SKM-1 treated with dmso at 0.1 percent for 144 hours (cell line): ENCODE measurements around the gene CDC34.
"Not testable (repeated sequence)": the region's sequence is repeated elsewhere in the genome, so short reads cannot be mapped to it uniquely, and the experiment has no call there.

Source experiments
- DNase-seq: peaks from one replicate; lab custom pipeline; 2025; ENCODE audit not compliant: unreplicated experiment; lab: John Stamatoyannopoulos, UW

The CDC34 gene

GRCh38 chr19:572743-573518 is 41.4 kb downstream of the CDC34 start:
- no peak for DNase-seq

GRCh38 chr19:573519-573825 is 41.9 kb downstream of the CDC34 start:
- DNase-seq, result no peak

GRCh38 chr19:574658-575526 is 43.3 kb downstream of the CDC34 start:
- no peak for DNase-seq

- DNase-seq, result no peak
Measured at GRCh38 chr19:575527-576506, 44.3 kb downstream of the CDC34 start.

GRCh38 chr19:576768-577438 is 45.3 kb downstream of the CDC34 start:
- DNase-seq, result no peak

- DNase-seq, result no peak
Measured at GRCh38 chr19:577439-578392, 46.2 kb downstream of the CDC34 start.

GRCh38 chr19:579111-579841 is 47.7 kb downstream of the CDC34 start:
- no peak for DNase-seq

GRCh38 chr19:579842-580155 is 48.2 kb downstream of the CDC34 start:
- DNase-seq, result no peak

- DNase-seq, result no peak
Measured at GRCh38 chr19:580274-580835, 48.8 kb downstream of the CDC34 start.

GRCh38 chr19:581399-582111 is 50.0 kb downstream of the CDC34 start:
- no peak for DNase-seq

- no peak for DNase-seq
Measured at GRCh38 chr19:582497-583197, 51.1 kb downstream of the CDC34 start.

GRCh38 chr19:583198-583967 is 51.8 kb downstream of the CDC34 start:
- no peak for DNase-seq

GRCh38 chr19:583968-584239 is 52.3 kb downstream of the CDC34 start:
- DNase-seq, result no peak

- no peak for DNase-seq
Measured at GRCh38 chr19:584240-585001, 52.9 kb downstream of the CDC34 start.

- DNase-seq, result not testable (repeated sequence)
Measured at GRCh38 chr19:585146-585545, 53.6 kb downstream of the CDC34 start.

- DNase-seq, result no peak
Measured at GRCh38 chr19:585551-586110, 54.1 kb downstream of the CDC34 start.
